Endothelial cell of umbilical vein (primary cell): ENCODE results near the gene IFNL3.

Experiments used
- CTCF ChIP-seq, 2 donors: IDR thresholded peaks; 1 replicate in 1 of 2; 2 replicates in 1 of 2; pipeline ENCODE4 v1.5.1; 2011; ENCODE audit warnings: low read length in 2 of 2, mild to moderate bottlenecking in 2 of 2, moderate library complexity in 2 of 2, control low read depth in 1 of 2, inconsistent platforms in 1 of 2, low read depth in 1 of 2; ENCODE audit not compliant: insufficient read depth in 1 of 2; ENCODE audit errors: extremely low read depth in 1 of 2
- EZH2 ChIP-seq: IDR thresholded peaks from 2 replicates; pipeline ENCODE4 v1.6.1; 2012; ENCODE audit warnings: borderline replicate concordance, low read depth, mild to moderate bottlenecking, moderate library complexity, low read length, inconsistent platforms; ENCODE audit not compliant: severe bottlenecking
- MYC ChIP-seq: IDR thresholded peaks from one replicate; pipeline ENCODE4 v1.6.1; 2011; ENCODE audit warnings: mild to moderate bottlenecking, low read depth, low read length
- POLR2A ChIP-seq: IDR thresholded peaks from 2 replicates; pipeline ENCODE4 v1.6.1; 2012; ENCODE audit warnings: low read depth, mild to moderate bottlenecking, control low read depth, low read length
- POLR2AphosphoS5 ChIP-seq: IDR thresholded peaks from 2 replicates; pipeline ENCODE4 v1.6.1; 2012; ENCODE audit warnings: low read depth, mild to moderate bottlenecking, control low read depth, low read length, moderate library complexity; ENCODE audit not compliant: insufficient read depth
- TF ChIP-seq, protein P1 (sequence below): IDR thresholded peaks from 2 replicates; pipeline ENCODE4 v1.6.1; 2011; ENCODE audit not compliant: insufficient read depth, insufficient read length

DNA sequence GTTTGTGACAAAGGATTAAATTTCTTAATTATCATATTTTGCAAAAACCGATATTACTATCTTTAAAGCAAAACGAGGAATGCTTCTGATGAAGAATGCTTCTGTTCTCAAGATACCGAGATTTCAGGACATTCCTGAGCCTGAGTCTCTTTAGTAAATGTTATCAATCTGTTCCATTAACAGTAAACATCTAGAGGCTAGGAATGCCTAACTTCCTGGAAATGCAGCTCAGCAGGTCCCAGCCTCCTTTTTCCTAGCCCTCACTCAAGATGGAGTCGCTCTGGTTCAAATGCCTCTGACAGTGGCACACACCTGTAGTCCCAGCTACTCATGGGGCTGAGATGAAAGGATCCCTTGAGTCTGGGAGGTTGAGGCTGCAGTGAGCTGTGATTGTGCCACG lies 6.3 kb upstream of the IFNL3 start:
- no peak for TF ChIP-seq EZH2
- no peak for TF ChIP-seq CTCF (IDR thresholded peaks at IDR 0.05; ENCODE audit: extremely low read depth in 1 of 2, insufficient read depth in 1 of 2, low read depth in 1 of 2, low read length in 2 of 2)
- TF ChIP-seq, protein P1, sequence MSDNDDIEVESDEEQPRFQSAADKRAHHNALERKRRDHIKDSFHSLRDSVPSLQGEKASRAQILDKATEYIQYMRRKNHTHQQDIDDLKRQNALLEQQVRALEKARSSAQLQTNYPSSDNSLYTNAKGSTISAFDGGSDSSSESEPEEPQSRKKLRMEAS = no peak
- TF ChIP-seq POLR2A = no peak
- no peak for TF ChIP-seq POLR2AphosphoS5
- TF ChIP-seq MYC = no peak
